Right ventricle myocardium inferior (tissue), 1 donor: Measurements from ENCODE around the gene NEUROD1. TPM values are rescaled to one million over a fixed set of nuclear protein-coding genes. Genes with fewer than 3 reads are reported as not detected.
"Not testable (repeated sequence)": the region's sequence is repeated elsewhere in the genome, so short reads cannot be mapped to it uniquely, and the experiment has no call there.

ENCODE experiments used
- ATAC-seq: fragments of 200-7000 bp; cut with Tn5 transposase; one replicate; pipeline ENCODE4 v1.9.1; 2020; ENCODE audit warnings: mild to moderate bottlenecking, moderate library complexity
- DNase-seq: peaks from one replicate; pipeline ENCODE4 v3.0.0; 2021; ENCODE audit errors: missing footprints
- intact Hi-C: fragments of 100-400 bp; cut with DNase I; formaldehyde crosslinking; loops from one replicate; pipeline ENCODE4 v1.11.0; 2022
- long read RNA-seq: library from polyadenylated mRNA; unstranded; transcript quantifications from one replicate; pipeline ENCODE4 v2.0.0, GENCODE V29; 2021
- total RNA-seq: library from RNA; stranded (reverse); fragmentation: NEBNext Ultra II Directional; extraction: Animal tissue kit (Norgen Biotek cat#: 25700); gene quantifications from one replicate; pipeline ENCODE4 v1.2.1, GENCODE V29; 2021
- donor health status: DM: no; HTN: yes; CAD: no; lungs with severe emphysema.

Gene NEUROD1
- total RNA-seq, result not detected
- long read RNA-seq, result 0 reads

- no peak for ATAC-seq
- intact Hi-C loops, result no loop called here
- no peak for DNase-seq
These were observed at the start of gene NEUROD1 for GRCh38 chr2:181680055-181680936. TSS of gene NEUROD1 (minus strand) at chr2:181680517. CDS start at chr2:181678860, 1,657 bp downstream.

- DNase-seq (no peak), ATAC-seq (no peak)
- intact Hi-C loops, result no loop called here
These were observed 45.2 kb upstream of the NEUROD1 start for GRCh38 chr2:181725476-181725875.

GRCh38 chr2:181724662-181725061 lies 44.3 kb upstream of the NEUROD1 start:
- ATAC-seq, result no peak
- DNase-seq, result no peak
- intact Hi-C loops, result no loop called here

GRCh38 chr2:181723731-181724130 lies 43.4 kb upstream of the NEUROD1 start:
- DNase-seq (no peak), ATAC-seq (no peak)
- intact Hi-C loops, result no loop called here

GRCh38 chr2:181715033-181715630 lies 34.8 kb upstream of the NEUROD1 start:
- peak; percentile 52 for ATAC-seq
- intact Hi-C loops, result loop anchor here (2.0 to 5.0 kb wide), 3 partner anchors 142 to 1593 kb away; no protein-coding TSS in a partner anchor
- no peak for DNase-seq

- DNase-seq, ATAC-seq, intact Hi-C loops: not testable (repeated sequence)
These were observed 30.7 kb upstream of the NEUROD1 start for GRCh38 chr2:181711051-181711450.

GRCh38 chr2:181702519-181702918 lies 22.2 kb upstream of the NEUROD1 start:
- ATAC-seq, DNase-seq, intact Hi-C loops: not testable (repeated sequence)

- ATAC-seq (no peak), DNase-seq (no peak)
- intact Hi-C loops, result no loop called here
These were observed 17.9 kb upstream of the NEUROD1 start for GRCh38 chr2:181698223-181698622.

- intact Hi-C loops, result no loop called here
- ATAC-seq (no peak), DNase-seq (no peak)
These were observed 17.3 kb upstream of the NEUROD1 start for GRCh38 chr2:181697571-181697970.

- intact Hi-C loops, result no loop called here
- no peak for ATAC-seq
- DNase-seq, result no peak
These were observed 16.8 kb upstream of the NEUROD1 start for GRCh38 chr2:181697126-181697525.

GRCh38 chr2:181694271-181694670 lies 14.0 kb upstream of the NEUROD1 start:
- no peak for DNase-seq
- intact Hi-C loops, result no loop called here
- no peak for ATAC-seq

- DNase-seq, result no peak
- ATAC-seq, result no peak
- intact Hi-C loops, result no loop called here
These were observed 10.5 kb upstream of the NEUROD1 start for GRCh38 chr2:181690860-181691259.

GRCh38 chr2:181686576-181687185 lies 6.4 kb upstream of the NEUROD1 start:
- ATAC-seq, result no peak
- DNase-seq, result no peak
- intact Hi-C loops, result no loop called here

- no peak for ATAC-seq
- intact Hi-C loops, result no loop called here
- DNase-seq, result no peak
These were observed 4.9 kb upstream of the NEUROD1 start for GRCh38 chr2:181685150-181685688.

GRCh38 chr2:181684454-181685149 lies 4.3 kb upstream of the NEUROD1 start:
- DNase-seq, result no peak
- intact Hi-C loops, result no loop called here
- ATAC-seq, result no peak

- no peak for ATAC-seq
- DNase-seq, result no peak
- intact Hi-C loops, result no loop called here
These were observed 3.5 kb upstream of the NEUROD1 start for GRCh38 chr2:181683518-181684453.

GRCh38 chr2:181682795-181683517 lies 2.6 kb upstream of the NEUROD1 start:
- DNase-seq (no peak), ATAC-seq (no peak)
- intact Hi-C loops, result no loop called here
